WERI-Rb-1 (cell line): ENCODE results near the gene C1QTNF5.

Experiments
- DNase-seq: peaks from one replicate; pipeline ENCODE4 v3.0.0-alpha.2; 2020
- H3K27ac ChIP-seq: fragments of 250-450 bp; sonication (Bioruptor Pico); 2 replicates; pipeline ENCODE4 v1.5.1; 2020; ENCODE audit warnings: mild to moderate bottlenecking, moderate library complexity
- H3K27me3 ChIP-seq: fragments of 250-450 bp; sonication (Bioruptor Pico); 2 replicates; pipeline ENCODE4 v1.5.1; 2021; ENCODE audit warnings: mild to moderate bottlenecking, low read depth, moderate library complexity; ENCODE audit not compliant: insufficient read depth, severe bottlenecking
- H3K36me3 ChIP-seq: fragments of 250-450 bp; sonication (Bioruptor Pico); 2 replicates; pipeline ENCODE4 v1.5.1; 2020; ENCODE audit warnings: mild to moderate bottlenecking, moderate library complexity
- H3K4me3 ChIP-seq: 2 replicates; pipeline ENCODE4 v1.5.1; 2011; ENCODE audit warnings: low read depth, mild to moderate bottlenecking, control low read depth, low read length
- H3K9me3 ChIP-seq: fragments of 250-450 bp; sonication (Bioruptor Pico); 2 replicates; pipeline ENCODE4 v1.5.1; 2021; ENCODE audit warnings: mild to moderate bottlenecking, moderate library complexity; ENCODE audit not compliant: severe bottlenecking
- TF ChIP-seq, protein P1 (sequence below): IDR thresholded peaks from 2 replicates; pipeline ENCODE4 v1.5.1; 2011; ENCODE audit warnings: low read depth, mild to moderate bottlenecking, control low read depth, inconsistent platforms, low read length

The C1QTNF5 gene

DNA sequence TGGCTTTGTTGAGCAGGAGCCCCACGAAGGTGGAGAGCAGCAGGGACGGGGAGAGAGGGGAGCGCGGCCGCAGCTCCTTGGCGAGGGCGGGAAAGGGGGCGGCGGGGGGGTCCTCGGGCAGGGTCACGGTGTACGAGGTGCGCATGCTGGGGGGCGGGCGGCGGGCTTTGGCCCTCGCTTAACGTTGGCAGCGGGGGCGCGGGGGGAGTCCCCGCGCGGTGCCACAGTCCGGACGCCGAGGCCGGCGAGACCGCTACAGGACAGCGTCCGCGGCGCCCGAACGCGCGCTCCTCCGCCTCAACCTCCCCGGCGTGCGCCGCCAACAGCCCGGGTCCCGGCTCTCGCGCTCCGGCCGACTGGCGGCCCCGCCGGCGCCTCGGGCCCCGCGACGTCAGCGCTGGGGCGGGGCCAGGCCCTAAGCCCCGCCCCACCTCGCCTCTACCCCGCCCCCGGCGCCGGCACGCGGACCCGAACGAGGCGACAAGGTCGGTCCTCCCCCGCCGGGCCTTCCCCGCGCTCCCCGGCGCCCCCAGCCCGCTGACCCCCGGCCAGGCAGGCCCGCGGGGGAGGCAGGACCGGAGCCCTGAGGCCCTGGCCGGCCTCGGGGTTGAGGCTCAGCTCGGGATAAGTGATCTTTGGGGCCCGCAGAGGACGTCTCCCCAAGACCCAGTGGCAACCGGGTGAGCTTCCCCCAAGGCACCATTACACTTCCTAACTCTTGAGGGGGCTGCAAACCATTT lies 23.3 kb upstream of the C1QTNF5 start:
- Histone ChIP-seq H3K27me3 (no peaks in the 10 kb centered on the region), H3K4me3 (peak overlapping the region; percentile 54), H3K9me3 (no peaks in the 10 kb centered on the region), H3K27ac (peak overlapping the region; percentile 56), H3K36me3 (peaks cover 10% of the 10 kb centered on the region)
- TF ChIP-seq, protein P1, sequence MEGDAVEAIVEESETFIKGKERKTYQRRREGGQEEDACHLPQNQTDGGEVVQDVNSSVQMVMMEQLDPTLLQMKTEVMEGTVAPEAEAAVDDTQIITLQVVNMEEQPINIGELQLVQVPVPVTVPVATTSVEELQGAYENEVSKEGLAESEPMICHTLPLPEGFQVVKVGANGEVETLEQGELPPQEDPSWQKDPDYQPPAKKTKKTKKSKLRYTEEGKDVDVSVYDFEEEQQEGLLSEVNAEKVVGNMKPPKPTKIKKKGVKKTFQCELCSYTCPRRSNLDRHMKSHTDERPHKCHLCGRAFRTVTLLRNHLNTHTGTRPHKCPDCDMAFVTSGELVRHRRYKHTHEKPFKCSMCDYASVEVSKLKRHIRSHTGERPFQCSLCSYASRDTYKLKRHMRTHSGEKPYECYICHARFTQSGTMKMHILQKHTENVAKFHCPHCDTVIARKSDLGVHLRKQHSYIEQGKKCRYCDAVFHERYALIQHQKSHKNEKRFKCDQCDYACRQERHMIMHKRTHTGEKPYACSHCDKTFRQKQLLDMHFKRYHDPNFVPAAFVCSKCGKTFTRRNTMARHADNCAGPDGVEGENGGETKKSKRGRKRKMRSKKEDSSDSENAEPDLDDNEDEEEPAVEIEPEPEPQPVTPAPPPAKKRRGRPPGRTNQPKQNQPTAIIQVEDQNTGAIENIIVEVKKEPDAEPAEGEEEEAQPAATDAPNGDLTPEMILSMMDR: no peak
- DNase-seq: peak; percentile 59

DNA sequence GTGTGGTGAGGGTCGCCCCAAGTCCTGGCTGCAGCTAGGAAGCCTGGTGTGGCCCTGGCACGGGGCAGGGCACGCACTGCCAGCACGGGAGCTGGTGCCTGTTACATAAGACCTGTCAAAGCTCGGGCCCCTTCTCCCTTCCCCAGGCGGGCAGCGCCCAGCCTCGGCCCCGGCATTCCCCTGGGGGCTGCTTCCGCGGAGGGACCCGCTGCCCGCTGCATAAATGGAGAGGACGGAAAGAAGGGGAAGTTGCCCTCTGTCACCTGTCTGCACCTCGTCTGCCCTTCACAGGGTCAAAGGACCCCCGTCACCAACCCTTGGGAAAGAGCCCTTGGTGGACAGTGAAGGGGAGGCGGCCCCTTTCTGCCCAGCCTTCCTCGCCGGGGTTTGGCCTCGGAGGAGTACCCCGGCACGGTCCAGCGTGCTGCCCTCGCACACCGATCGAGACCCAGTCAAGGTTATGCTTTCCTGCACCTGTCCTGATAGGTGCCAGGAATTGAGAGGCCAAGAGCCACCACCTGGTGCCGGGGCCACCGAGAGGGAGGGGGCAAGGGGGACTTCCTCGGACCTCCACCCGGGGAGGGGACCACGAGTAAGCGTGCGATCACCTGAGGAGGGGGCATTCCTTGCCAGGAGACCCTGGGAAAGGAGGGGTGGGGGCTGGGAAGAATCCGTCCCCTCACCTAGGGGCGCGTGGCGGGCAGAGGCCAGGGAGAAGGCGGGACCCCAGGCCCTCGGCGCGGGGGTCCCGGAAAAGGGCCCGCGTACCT lies 22.6 kb upstream of the C1QTNF5 start:
- peak overlapping the region; percentile 54 for H3K4me3 ChIP-seq
- TF ChIP-seq, protein P1: no peak
- no peaks in the 10 kb centered on the region for H3K27me3 ChIP-seq
- H3K27ac ChIP-seq: peak overlapping the region; percentile 56
- no peaks in the 10 kb centered on the region for H3K9me3 ChIP-seq
- no peak for DNase-seq
- peaks cover 18% of the 10 kb centered on the region for H3K36me3 ChIP-seq

DNA sequence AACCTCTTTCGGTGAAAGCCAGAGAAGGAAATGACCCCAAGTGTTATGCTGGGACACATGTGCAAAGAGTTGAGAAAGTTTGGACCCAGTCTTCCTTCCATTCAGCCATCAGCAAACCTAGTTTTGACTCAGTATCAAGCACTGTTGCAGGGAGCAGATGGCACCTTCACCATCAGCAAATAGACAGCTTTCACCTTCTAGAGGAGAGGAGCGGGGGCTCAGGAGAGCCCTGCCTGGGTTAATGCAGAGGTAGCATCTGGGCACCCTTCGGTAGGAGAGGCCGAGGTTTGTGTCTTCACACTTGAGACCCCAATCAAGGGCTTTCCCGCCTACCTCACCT lies 22.0 kb upstream of the C1QTNF5 start:
- H3K27me3 ChIP-seq: no peaks in the 10 kb centered on the region
- H3K27ac ChIP-seq: peak overlapping the region; percentile 80
- DNase-seq: no peak
- H3K9me3 ChIP-seq: no peaks in the 10 kb centered on the region
- TF ChIP-seq, protein P1: no peak
- H3K36me3 ChIP-seq: peaks cover 23% of the 10 kb centered on the region
- H3K4me3 ChIP-seq: peak overlapping the region; percentile 54

DNA sequence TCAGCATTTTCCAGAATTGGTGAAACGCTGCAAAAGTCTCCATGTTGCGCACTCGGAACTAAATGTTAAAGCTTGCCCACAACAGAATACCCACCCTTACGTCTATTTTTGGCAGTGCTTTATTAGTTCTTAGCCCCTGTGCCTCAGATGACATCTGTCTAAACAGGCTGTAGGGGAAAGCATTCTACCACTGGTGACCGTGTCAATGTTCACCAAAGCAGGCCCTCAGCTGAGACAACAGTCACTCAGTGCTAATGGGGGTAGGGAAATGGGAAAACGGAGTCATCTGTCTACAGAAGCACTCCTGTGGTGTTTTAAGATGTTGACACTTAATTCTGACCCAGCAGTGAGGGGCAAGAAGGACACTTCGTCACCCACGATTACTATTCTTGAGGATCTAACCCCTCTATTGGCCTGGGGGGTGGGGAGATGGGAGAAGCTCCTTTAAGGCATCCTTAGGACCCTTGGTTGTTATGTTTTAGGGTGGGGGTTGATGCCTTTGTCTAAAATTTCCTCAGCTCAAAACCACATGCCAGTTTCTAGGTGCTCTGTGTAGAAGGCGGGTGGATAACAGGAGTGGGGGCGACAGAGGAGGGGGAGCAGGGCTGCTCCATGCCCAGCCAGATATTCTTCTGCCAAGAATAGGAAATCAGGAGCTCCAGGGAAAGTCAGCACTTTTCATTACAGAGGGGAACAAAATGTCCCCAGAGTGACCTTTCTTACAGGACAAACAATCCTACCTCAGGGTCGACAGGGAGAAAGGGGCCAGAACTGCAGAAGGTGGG lies 21.4 kb upstream of the C1QTNF5 start:
- TF ChIP-seq, protein P1: no peak
- no peaks in the 10 kb centered on the region for H3K27me3 ChIP-seq
- H3K4me3 ChIP-seq: peak overlapping the region; percentile 54
- peak overlapping the region; percentile 80 for H3K27ac ChIP-seq
- DNase-seq: no peak
- peaks cover 29% of the 10 kb centered on the region for H3K36me3 ChIP-seq
- no peaks in the 10 kb centered on the region for H3K9me3 ChIP-seq

DNA sequence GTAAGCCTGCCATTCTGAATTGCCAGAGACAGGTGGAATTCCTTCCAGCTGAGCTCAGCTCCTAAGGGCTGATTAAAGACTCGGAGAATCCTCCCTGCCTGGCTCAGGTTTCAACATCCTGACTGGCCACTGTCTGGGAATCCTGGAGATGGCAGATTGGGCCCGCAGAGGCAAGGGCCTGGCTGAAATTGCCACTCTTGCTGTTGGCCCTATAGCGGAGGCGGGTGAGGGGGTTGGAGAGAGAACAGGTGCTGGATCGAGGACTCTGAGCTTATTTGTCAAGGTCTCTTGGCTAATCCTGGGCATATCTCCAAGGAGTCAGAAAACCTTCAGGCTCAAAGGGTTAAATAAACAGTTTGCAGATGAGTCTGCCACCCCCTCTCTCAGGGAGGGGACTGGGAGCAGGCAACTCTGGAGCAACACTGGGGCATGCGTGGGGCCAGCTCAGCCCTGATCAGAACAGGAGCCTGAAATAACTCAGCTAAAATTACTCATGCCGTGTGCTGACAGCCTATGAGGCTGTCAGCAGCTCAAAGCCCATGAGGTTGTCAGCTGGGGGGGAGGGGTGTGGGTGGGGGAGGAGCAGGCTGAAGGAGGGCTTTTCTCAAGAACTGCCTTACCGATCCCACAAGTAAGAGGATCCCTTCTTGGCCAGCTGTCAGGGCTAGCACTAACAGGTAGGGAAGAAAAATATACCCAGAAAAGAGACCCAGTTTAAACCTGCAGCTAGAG lies 20.5 kb upstream of the C1QTNF5 start:
- Histone ChIP-seq H3K9me3 (no peaks in the 10 kb centered on the region), H3K27me3 (no peaks in the 10 kb centered on the region), H3K36me3 (peaks cover 34% of the 10 kb centered on the region), H3K27ac (peak overlapping the region; percentile 80), H3K4me3 (peak overlapping the region; percentile 54)
- TF ChIP-seq, protein P1: no peak
- peak; percentile 95 for DNase-seq
